GM23338 (cell line): ENCODE measurements around the gene FOXL1.

ENCODE experiments used
- POLR2AphosphoS5 ChIP-seq: IDR thresholded peaks from 2 replicates; pipeline ENCODE4 v1.6.1; 2016; ENCODE audit warnings: antibody characterized with exemption, low read depth
- TF ChIP-seq, protein P1 (sequence below), 2 experiments: fragments of 200-600 bp in 1 of 2; sonication (generic) in 1 of 2; conservative IDR thresholded peaks; 2 replicates each; pipeline versions ENCODE4 v1.5.1 to v1.6.1; 2016 to 2017; ENCODE audit warnings: antibody characterized with exemption in 2 of 2, low read depth in 2 of 2, mild to moderate bottlenecking in 2 of 2, moderate library complexity in 1 of 2

DNA sequence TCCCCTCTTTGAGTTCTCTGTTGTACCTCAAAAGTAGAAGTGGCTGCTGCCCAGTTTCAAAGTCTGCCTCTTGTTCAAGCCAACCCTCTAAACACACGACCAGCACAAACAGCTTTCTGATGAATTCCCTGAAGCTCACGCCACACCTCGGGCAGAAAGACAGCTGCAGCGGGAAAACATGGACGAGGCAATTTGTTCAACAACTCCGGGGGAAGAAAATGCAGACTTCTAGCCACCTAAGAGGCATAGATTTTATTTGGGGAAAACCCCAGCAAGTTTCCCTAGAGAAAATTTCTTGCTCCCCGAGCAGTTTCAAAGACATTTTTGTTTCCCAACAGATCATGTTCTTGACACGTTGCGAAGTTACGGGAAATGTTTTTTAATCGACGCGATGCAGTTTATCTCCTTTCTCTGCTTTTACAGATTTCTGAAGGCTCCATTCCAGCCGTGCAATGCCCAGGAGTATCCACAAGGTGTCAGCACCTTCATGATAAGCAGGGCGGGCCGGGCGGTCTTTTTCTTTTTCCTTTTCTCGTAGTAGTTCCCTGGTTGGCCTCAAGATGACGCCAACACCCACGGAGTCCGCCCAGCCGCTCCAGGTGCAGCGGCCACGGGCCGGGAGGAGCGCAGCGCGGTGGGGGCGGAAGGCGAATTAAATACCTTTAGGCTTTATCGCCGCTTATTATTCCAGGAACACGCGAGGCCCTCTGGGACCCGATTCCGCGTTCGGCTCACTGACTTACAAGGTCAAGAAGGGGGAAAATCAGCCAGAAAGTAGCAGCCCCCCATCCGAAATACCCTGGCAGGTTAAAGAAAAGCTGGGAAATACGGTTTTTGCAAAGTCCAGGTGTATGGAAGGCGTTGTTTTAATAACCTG, 14.6 kb upstream of the FOXL1 start:
- TF ChIP-seq, protein P1, sequence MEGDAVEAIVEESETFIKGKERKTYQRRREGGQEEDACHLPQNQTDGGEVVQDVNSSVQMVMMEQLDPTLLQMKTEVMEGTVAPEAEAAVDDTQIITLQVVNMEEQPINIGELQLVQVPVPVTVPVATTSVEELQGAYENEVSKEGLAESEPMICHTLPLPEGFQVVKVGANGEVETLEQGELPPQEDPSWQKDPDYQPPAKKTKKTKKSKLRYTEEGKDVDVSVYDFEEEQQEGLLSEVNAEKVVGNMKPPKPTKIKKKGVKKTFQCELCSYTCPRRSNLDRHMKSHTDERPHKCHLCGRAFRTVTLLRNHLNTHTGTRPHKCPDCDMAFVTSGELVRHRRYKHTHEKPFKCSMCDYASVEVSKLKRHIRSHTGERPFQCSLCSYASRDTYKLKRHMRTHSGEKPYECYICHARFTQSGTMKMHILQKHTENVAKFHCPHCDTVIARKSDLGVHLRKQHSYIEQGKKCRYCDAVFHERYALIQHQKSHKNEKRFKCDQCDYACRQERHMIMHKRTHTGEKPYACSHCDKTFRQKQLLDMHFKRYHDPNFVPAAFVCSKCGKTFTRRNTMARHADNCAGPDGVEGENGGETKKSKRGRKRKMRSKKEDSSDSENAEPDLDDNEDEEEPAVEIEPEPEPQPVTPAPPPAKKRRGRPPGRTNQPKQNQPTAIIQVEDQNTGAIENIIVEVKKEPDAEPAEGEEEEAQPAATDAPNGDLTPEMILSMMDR (conservative IDR thresholded peaks at IDR 0.05; ENCODE audit: low read depth in 2 of 2) = peak; percentile 98 to 99
- no peak for TF ChIP-seq POLR2AphosphoS5
